Measurements from ENCODE around the gene ZNF785. TPM values are rescaled to one million over a fixed set of nuclear protein-coding genes. Genes with fewer than 3 reads are reported as not detected.
A peak's percentile ranks its signal among the peaks of the same experiment; 100 is the strongest.

Gene ZNF785
- total and polyA plus RNA-seq, 2 of the 13 experiments (the other 11 are each of a cell fraction or from before 2014, with no cell fraction given), result 0.01 TPM; not detected in 1

DNA sequence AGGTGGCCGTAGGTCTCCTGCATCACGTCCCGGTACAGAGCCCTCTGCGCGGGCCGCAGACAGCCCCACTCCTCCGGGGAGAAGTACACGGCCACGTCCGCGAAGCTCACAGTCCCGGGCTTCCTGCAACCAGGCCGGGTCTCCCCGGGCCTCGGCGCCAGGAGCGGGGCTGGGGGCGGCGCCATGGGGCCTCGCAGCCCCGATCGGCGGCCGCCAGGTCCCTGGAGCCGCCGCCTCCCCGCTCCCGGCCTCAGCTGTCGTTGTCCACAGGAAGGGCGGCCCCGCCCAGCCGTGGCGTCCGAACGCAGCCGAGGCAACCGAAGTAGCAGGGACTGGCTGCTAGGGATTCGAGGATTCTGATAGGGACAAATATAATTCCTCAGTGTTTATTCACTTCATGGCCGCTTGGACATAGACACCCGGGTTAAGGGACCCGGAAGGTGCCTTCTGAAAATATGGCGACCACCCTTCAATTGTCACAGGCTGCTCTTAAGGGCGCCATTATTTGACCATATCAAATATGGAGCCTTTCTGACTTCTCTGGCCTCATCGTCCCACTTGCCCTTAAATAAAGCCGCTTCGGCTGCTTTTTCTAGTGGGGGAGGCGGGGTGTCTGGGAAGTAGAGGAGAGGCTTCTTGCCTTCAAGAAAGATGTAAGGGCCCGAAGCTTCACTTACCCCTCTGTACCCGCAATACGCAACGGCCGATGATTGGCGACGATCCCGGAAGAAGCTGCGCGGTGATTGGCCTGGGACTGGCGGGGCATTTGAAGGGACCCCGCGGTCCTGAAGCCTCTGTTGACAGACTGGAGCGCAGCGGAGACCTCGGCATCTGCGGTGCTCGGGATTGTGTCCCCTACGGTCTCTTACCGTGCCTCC, 13.8 kb downstream of the ZNF785 start, which contains the start of gene ZNF688 (continued):
- TF ChIP-seq, protein P1, sequence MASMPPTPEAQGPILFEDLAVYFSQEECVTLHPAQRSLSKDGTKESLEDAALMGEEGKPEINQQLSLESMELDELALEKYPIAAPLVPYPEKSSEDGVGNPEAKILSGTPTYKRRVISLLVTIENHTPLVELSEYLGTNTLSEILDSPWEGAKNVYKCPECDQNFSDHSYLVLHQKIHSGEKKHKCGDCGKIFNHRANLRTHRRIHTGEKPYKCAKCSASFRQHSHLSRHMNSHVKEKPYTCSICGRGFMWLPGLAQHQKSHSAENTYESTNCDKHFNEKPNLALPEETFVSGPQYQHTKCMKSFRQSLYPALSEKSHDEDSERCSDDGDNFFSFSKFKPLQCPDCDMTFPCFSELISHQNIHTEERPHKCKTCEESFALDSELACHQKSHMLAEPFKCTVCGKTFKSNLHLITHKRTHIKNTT (CRISPR knock-in tag; IDR thresholded peaks at IDR 0.05), result no peak
- no peak for TF ChIP-seq NFE2L1 (CRISPR knock-in tag; IDR thresholded peaks at IDR 0.05; ENCODE audit: borderline replicate concordance)
- TF ChIP-seq THAP11 (CRISPR knock-in tag; IDR thresholded peaks at IDR 0.05), result peak; percentile 87
- TF ChIP-seq ZNF879 (CRISPR knock-in tag; IDR thresholded peaks at IDR 0.05), result peak; percentile 43; the same call in 1 of the 2 replicates
- TF ChIP-seq RERE (CRISPR knock-in tag; IDR thresholded peaks at IDR 0.05; ENCODE audit: low read depth), result no peak
- TF ChIP-seq, protein P2, sequence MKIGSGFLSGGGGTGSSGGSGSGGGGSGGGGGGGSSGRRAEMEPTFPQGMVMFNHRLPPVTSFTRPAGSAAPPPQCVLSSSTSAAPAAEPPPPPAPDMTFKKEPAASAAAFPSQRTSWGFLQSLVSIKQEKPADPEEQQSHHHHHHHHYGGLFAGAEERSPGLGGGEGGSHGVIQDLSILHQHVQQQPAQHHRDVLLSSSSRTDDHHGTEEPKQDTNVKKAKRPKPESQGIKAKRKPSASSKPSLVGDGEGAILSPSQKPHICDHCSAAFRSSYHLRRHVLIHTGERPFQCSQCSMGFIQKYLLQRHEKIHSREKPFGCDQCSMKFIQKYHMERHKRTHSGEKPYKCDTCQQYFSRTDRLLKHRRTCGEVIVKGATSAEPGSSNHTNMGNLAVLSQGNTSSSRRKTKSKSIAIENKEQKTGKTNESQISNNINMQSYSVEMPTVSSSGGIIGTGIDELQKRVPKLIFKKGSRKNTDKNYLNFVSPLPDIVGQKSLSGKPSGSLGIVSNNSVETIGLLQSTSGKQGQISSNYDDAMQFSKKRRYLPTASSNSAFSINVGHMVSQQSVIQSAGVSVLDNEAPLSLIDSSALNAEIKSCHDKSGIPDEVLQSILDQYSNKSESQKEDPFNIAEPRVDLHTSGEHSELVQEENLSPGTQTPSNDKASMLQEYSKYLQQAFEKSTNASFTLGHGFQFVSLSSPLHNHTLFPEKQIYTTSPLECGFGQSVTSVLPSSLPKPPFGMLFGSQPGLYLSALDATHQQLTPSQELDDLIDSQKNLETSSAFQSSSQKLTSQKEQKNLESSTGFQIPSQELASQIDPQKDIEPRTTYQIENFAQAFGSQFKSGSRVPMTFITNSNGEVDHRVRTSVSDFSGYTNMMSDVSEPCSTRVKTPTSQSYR (CRISPR knock-in tag; IDR thresholded peaks at IDR 0.05; ENCODE audit: borderline replicate concordance), result 0 out of 2 replicates have a peak, but pooled peaks have one; percentile 2
- peak; percentile 77 for TF ChIP-seq KLF9 (CRISPR knock-in tag; IDR thresholded peaks at IDR 0.05; ENCODE audit: low read depth)
- no peak for TF ChIP-seq ZBTB3 (CRISPR knock-in tag; IDR thresholded peaks at IDR 0.05; ENCODE audit: borderline replicate concordance, low read depth)
- peak; percentile 48; the same call in 1 of the 2 replicates for TF ChIP-seq RFX3 (CRISPR knock-in tag; IDR thresholded peaks at IDR 0.05)
- no peak for TF ChIP-seq FIP1L1 (IDR thresholded peaks at IDR 0.05; ENCODE audit: borderline replicate concordance, insufficient read depth, low read depth, low read length)
- TF ChIP-seq ZNF619 (CRISPR knock-in tag; IDR thresholded peaks at IDR 0.05), result no peak; the same call in 1 of the 2 replicates
- TF ChIP-seq FOXJ3 (CRISPR knock-in tag; IDR thresholded peaks at IDR 0.05; ENCODE audit: borderline replicate concordance), result 0 out of 2 replicates have a peak, but pooled peaks have one; percentile 27
- TF ChIP-seq ZGPAT (CRISPR knock-in tag; IDR thresholded peaks at IDR 0.05), result peak; percentile 73
- TF ChIP-seq ATF1 (CRISPR knock-in tag; IDR thresholded peaks at IDR 0.05), result peak; percentile 95
- 0 out of 2 replicates have a peak, but pooled peaks have one; percentile 44 for TF ChIP-seq ZNF773 (CRISPR knock-in tag; IDR thresholded peaks at IDR 0.05; ENCODE audit: borderline replicate concordance)
